NCI-H524 treated with DMSO at 0.1 percent for 48 hours (cell line): ENCODE data around the gene IFIT5.
"Not testable (repeated sequence)": the region's sequence is repeated elsewhere in the genome, so short reads cannot be mapped to it uniquely, and the experiment has no call there.

Source experiments
- DNase-seq: peaks from one replicate; lab custom pipeline; 2025; lab: John Stamatoyannopoulos, UW

IFIT5 gene, protein sequence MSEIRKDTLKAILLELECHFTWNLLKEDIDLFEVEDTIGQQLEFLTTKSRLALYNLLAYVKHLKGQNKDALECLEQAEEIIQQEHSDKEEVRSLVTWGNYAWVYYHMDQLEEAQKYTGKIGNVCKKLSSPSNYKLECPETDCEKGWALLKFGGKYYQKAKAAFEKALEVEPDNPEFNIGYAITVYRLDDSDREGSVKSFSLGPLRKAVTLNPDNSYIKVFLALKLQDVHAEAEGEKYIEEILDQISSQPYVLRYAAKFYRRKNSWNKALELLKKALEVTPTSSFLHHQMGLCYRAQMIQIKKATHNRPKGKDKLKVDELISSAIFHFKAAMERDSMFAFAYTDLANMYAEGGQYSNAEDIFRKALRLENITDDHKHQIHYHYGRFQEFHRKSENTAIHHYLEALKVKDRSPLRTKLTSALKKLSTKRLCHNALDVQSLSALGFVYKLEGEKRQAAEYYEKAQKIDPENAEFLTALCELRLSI

DNA sequence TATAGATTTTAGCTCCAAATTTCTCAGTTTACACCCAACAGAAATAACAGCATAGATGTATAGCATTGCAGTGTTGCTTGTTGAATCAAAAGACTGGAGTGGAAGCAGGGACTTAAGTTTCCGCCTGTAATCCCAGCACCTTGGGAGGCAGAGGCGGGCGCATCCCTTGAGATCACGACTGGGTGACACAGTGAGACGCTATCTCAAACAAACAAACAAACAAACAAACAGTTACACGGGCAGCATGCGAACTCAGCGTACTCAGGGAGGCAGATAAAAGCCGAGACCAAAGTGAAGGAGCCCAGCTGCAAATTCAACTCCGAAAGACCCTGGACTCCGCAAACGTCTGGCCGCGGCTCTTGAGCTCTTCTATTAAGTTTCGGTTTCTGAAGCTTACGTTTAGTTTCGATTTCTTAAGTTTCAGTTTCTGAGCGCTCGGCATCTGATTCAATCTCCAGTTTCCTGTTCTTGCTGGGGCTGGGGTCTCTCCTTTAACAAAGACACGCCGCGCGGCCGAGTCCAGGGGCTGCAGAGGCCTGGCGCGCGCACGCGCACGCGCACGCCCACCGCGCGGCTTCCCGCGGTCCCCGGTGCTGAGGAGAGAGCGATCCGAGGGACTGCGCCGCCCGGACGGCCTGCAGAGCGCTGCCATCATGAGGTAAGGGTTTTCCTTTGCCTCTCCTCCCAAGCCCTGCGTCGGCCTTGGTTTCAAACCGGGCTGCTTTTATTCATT lies at the start of gene IFIT5:
IFIT5 (plus strand) TSS at position 423 of the 733 bp plus-strand sequence; CDS start at position 654, 231 bp downstream.
- DNase-seq, result peak; percentile 0

DNA sequence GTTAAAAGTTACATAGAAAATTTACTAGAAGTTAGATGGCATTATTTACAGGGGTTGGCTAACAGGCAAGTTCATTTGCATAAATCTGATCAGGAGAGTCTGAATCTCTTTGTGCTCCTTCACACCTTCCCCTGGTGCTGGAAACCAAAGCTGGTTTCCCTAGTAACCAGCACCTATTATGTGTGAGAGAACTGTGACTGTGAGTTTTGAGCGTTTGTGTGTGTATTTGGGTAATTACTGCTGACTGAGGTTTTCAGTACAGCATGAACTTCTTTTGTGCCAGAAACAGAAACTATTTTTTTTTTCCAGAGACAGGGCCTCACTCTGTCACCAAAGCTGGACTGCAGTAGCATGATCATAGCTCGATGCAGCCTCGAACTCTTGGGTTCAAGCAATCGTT lies 46.8 kb upstream of the IFIT5 start:
- DNase-seq, result no peak

DNA sequence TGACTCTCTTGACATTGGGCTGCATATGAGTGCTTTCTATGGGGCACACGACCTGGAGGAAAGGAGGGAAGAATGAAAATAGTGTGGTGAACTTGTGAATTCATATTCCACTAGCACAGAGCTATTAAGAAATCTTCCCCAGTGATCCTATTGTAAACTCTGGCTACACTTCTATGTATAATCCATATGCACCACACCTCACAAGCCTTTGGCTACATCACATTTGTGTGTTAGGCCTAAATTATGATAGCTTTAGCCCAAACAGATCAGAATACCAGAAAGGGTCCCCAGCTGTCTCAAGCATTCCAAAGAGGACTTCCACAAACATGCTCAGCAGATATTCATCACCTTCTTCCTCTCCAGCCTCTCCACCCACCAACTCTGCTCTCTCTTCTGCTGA lies 46.2 kb upstream of the IFIT5 start:
- no peak for DNase-seq

DNA sequence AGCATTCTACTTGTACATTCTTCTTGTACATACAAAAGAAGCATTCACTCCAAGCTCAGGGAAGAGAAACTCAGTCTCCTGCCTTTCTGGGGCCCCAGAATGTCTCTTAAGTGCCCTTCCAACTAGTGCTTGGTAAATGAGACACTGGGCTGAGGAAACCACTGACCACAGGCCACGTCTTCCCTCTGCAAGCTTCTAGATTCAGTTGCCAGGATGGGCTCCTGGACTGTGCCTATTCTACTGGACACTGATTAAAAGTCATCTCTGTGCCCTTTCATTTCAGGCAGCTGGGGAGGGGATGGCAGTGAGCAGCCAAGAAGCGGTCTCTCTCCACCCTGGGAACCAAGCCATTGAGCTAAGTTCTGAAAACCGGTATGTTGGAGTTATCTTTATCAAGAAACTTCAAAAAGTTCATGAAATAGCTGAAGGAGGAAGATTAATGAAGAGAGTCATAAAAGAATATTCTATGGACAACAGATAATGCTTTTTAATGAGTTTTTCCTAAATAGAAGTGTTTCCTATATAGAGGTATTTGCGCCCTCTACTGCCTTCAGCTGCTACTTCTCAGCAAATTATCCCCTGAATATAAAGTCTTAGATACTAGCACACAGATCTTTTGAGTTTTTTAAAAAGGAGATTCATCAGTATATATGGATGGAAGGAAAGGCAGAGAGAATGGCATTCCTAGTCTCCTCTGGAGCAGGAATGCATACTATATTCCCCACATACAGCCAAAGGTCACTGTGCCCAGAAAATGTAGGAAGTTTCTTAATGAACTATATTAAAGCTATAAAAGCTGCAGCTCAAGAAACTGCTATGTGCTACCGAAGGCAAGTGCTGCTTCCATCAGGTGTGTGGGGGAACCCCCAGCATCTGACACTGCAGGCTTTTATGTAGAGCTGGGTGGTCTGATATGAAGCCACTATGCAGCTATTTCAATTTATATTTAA lies 44.9 kb upstream of the IFIT5 start:
- DNase-seq, result no peak

DNA sequence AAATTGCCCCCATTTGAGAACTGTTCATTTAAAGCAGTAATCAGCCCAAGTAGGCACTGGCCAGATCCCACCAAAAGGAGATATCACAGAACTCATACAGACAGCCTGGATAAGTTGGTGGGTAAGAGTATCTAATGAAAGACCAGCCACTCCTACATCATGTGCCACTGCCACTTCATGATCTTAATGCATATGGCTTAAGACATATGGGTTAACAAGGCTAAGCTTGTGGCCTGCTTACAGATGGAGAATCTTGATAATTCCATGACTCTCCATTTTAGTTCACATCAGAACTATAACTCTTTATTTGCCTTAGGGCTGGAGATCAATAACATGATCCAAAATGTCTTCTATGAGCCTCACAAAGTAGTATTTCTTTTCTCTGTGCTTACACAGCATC lies 43.3 kb upstream of the IFIT5 start:
- DNase-seq, result no peak

DNA sequence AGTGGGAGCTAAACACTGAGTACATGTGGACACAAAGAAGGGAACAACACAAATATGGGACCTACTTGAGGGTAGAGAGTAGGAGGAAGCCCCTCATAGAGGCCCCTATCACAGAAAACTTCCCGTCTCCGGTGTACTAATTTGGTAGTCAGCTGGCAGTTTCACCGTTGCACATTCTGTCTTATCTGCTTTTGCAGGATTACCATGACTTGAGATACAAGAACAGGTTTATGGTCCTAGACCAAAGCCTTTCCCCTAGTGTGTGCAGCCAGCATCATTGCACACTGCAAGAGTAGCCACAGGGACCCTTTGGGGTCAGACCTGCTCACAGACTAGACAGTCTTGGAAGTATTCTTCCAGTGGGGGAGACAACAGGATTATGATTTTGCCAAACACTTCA lies 42.4 kb upstream of the IFIT5 start:
- DNase-seq, result no peak

DNA sequence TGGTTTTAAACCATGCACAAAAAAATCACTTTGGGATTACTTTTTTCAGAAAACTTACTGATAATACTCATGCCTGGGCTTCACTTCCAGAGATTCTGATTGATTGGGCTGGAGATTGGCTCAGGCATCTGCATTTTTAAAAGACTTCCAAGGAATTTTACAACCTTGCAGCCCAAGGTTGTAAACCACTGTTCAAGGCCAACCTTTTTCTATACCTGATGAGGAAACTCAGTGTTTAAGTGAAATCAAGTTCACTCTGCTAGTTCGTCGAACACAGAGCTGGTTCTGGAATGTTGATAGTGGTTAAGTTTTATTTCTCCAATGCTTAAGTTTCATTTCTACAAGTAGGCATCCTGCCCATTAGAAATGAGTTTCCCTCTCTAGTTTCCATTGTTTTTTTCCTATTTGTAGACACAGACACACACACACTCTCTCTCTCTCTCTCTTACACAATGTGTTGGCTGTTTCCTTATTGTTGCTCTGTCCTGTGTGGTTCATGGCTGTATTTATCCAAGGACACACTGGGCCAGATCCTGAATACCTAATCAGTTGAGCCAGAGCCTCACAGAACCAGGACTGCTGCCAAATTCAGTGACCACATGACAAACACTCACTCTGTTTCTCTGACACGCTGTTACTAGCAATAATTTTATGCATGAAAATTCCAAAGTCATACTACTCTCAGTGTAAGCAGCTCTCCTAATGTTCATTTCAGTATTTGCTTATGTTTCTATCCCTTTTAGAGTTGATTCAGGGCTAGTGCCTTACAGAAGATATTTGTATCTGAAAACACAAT lies 40.3 kb upstream of the IFIT5 start:
- DNase-seq, result no peak

DNA sequence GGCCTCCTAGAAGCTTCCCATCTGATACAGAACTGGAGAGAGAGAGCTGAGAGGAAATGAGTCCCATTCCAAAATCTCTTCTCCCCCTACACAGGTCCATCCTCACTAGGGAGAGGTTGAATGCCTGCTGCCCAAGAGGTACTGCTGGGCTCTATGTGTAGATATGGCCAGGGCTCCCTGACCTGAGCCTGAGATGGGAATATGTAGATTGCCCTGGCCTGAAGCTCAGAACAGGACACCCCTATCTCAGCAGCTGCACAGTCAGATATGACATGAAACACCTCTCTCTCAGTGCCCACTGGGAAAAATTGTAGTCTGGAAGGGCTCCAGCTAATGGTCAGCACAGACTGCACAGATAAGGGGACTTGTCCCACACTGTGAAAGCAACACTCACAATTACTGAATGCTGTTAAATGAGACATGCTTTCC lies 39.6 kb upstream of the IFIT5 start:
- no peak for DNase-seq

DNA sequence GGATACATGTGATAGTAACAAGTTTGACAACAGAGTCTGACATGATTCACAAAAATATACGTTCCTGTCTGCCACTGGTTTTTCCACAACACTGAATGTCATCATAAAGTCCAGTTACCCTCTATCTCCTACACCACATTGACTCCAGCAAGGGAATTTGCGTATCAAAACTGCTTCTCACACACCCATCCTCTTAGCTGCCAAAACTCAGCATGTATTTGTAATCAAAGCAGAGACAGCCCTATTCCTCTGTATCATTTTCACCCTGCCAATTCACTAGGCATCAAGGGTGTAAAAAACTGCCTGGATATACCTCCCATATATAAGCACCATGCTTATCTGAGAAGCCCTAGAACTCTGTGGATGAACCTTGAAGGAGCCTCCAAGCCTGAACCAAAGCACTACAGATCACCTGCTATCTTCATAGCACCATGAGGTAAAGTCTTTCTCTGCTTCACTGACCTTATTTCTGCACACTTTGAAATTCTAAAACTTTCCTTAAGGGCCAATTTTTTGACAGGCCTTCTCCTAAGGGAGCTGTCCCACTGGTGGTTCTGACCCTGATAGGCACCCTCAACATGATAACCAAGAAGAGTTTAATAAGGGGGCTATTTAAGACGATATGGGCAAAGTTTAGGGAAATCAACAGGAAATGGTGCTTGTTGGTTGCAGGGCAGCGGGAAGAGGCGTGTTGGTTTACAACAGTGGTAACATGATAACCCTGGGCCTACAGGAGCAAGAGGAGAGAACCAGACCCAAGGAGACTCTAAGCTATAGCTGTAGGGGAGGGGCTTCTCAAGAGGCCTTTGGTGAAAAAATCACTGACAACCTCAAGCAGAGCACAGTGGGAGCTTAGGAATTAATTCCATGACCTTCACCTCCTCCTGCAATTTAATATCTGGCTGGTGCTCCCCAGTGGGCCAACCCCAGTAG lies 36.4 kb upstream of the IFIT5 start, which contains the start of gene IFIT1B:
IFIT1B (plus strand) TSS at position 352 of the 933 bp plus-strand sequence; CDS start at position 432, 80 bp downstream.
- no peak for DNase-seq

DNA sequence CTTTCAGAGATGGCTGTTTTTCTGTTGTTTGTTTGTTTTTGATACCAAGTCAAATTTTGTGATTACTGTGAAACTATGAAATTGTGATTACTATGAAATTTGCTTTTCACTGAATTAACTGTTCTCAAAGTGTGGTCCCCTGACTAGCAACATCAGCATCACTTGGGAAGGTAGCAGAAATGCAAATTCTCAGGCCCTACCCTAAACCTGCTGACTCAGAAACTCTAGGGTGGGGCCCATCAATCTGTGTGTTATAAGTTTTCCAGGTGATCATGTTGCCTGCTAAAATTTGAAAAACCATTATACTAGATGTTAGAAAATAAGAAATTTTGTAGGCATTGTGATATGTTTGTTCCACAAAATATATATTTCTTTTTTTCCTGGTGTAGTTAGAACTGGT lies 35.3 kb upstream of the IFIT5 start:
- no peak for DNase-seq

DNA sequence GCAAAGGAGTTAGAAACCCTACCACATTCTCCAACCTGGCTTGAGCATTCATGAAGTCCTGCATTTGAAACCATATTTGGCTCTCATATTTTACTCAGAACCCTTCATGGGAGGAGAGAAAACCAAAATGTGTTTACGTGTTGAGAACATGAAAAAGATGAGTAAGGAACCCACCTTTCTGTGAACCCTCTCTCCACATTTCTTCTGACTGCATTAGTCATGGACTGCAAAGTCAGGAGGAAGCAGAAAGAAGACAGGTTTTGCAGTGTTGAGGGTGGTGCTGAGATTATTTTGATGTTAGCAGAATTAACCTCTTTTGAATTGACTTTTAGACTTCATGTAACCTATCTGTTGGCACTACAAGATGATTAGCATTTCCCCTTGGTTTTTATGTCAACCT lies 31.6 kb upstream of the IFIT5 start:
- DNase-seq, result no peak

DNA sequence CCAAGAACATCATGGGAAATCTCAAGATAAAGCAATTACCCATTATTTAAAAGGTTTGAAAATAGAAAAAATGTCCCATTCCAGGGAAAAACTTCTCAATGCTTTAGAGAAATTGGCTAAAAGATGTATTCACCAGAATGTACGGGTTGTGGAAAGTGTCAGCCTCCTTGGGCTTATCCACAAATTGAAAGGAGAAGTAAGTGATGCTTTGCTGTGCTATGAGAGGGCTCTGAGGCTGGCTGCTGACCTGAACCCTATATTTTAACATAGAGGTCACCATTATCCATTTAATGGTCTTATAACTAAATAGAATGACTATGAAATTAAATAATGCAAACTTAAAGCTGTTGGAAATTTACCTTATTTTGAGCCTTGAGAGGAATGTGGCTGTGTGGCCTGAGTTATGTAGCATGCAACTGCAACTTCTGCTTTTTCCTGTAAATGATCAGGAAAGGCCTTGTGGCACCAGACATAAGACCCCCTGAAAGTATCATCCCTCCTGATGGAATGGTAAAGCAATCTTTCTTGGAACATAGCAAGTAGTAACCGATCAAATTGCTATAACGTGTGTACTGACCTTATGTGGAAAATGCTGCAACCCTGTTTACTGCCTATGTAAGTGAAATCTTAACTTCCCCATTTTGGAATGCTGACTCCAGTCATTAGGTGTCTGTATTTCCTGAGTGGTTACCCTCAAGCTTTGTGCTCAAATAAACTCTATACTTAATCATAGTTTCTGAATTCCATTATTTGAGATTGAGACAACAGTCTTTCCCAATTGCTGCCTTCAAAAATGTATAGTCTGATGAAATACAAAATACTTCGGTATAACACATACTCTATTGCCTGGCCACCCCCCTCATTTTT lies 29.7 kb upstream of the IFIT5 start:
- no peak for DNase-seq

DNA sequence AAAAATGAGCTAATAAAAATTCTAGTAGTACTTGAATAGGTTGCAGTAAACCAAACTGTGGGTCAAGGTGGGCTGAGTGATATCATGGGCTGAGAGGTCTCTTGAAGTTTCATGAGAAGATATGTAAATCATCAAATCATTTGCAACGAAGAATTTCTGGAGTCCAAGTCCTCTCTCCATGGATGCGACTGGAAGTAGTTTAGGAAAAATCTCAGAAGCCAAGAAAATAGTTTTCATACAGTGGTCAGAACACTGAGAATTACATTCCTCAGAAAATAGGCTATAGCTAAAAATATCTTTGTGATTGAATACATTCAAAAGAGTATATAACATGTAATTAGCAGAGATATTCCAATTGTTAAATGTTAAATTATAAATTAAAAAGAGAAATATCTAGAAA lies 25.6 kb upstream of the IFIT5 start:
- no peak for DNase-seq

DNA sequence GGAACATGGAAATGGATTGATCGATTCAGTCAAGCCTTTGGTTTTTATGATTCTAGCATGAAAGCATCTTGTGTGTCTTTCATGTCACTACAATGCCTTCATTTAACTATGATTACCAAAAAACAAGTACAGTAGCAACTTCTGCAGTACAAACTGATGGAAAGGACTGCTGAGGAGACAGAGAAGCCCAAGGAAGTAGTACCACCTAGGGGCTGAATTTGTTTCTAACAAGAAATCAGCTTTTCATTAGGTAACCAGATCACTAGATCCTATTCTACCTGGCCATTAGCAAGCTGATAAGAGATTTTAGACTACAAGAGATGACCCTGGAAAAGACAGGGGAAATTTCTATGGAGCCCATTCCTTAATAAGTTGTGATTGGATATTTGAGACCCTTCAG lies 25.1 kb upstream of the IFIT5 start:
- DNase-seq, result no peak

DNA sequence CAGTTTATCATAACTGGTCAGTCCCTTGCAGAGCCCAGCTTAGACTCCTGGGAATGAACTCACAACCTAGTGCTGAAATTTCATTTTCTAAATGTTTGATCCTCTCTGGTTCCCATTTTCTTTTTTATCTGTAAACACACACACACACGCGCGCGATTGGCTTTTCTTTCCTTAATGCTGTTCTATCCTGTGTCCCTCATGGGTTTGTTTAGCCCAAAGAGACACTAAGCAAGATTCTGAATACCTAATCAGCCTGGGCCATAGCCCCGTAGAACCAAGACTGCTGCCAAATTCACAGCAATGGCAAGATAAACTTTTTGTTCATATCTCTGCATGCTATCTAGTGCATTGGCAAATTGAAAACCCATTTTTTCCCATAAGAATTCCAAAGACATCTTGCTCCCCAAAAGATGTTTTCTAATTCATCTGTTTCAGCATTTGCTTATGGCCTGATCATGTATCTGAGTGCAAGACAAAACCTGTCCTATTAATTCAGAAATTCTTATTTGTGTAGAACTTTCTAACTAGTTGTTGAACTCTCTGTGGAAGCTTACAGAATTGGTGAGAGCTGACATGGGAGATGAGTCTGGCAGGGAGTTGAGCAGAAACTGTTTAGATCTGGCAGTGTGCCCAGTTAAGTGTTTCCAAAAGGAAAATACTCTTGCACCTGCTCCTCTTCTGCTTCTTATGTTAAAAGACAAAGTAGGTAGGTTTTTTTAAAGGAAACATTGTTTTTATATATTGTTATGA lies 23.7 kb upstream of the IFIT5 start:
- DNase-seq, result no peak

DNA sequence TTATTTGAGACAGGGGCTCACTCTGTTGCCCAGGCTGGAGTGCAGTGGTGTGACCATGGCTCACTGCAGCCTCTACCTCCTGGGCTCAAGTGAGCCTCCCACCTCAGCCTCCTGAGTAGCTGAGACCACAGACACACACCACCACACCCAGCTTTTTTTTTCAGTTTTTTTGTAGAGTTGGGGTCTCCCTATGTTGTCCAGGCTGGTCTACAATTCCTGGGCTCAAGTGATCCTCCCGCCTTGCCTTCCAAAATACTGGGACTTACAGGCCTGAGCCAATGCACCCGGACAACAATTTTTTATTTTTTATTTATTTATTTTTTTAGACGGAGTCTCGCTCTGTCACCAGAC lies 23.2 kb upstream of the IFIT5 start:
- DNase-seq, result not testable (repeated sequence)

DNA sequence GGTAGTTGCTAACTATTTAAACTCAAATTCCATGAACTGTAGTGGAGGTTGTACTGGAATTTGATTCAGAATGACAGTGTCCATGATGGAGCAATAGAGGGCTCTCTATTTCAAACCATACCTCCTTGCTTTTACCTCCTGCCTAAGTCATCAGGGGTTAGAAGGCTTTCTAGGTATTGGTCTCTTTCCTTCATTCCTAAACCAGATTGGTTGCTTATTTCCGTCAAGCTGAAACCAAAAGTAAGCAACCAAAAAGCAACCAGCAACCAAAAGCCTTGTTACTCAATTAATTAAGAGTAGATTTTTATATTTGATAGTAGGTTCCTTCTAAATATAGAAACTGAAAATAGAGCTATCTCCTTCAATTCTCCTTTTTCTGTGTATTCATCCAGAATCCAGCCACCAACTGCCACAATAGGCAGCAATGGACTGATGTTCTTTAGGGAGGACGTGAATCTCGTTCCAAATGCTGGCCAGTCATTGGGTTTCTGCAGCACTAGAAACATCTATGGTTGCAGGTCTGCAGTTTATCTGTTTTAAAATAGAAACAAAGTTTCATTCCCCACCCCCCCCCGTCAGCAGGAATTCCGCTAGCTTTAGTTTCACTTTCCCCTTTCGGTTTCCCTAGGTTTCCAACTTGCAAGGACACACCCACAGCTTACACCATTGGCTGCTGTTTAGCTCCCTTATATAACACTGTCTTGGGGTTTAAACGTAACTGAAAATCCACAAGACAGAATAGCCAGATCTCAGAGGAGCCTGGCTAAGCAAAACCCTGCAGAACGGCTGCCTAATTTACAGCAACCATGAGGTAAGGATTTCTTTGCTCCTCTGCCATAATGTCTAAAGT lies 22.2 kb upstream of the IFIT5 start, which contains the start of gene IFIT1:
IFIT1 (plus strand) TSS at position 717 of the 850 bp plus-strand sequence; CDS start at position 807, 90 bp downstream.
- DNase-seq, result no peak
